Hepatocyte (in vitro differentiated cells): Measurements from ENCODE around the gene ATP8A1. TPM values are rescaled to one million over a fixed set of nuclear protein-coding genes. Genes with fewer than 3 reads are reported as not detected.
A peak's percentile ranks its signal among the peaks of the same experiment; 100 is the strongest.

Experiments
- DNase-seq: peaks from one replicate; pipeline ENCODE4 v3.0.0-alpha.2; 2016; ENCODE audit warnings: low spot score
- H2AFZ ChIP-seq: fragments of 200-600 bp; sonication (generic); 2 replicates; pipeline ENCODE4 v1.6.0; 2016; ENCODE audit warnings: antibody characterized with exemption, mild to moderate bottlenecking
- H3K27ac ChIP-seq: fragments of 200-600 bp; sonication (generic); 2 replicates; pipeline ENCODE4 v1.5.1; 2016; ENCODE audit warnings: mild to moderate bottlenecking
- H3K27me3 ChIP-seq: fragments of 200-600 bp; sonication (generic); 2 replicates; pipeline ENCODE4 v1.6.1; 2016
- H3K36me3 ChIP-seq: fragments of 200-600 bp; sonication (generic); replicated peaks from 2 replicates; pipeline ENCODE4 v1.5.1; 2016; ENCODE audit warnings: low read depth; ENCODE audit not compliant: insufficient read depth
- H3K4me1 ChIP-seq: fragments of 200-600 bp; sonication (generic); 2 replicates; pipeline ENCODE4 v1.5.1; 2016; ENCODE audit warnings: mild to moderate bottlenecking, moderate library complexity; ENCODE audit not compliant: insufficient read depth
- H3K4me2 ChIP-seq: fragments of 200-600 bp; sonication (generic); 2 replicates; pipeline ENCODE4 v1.6.0; 2016
- H3K4me3 ChIP-seq: fragments of 200-600 bp; sonication (generic); 2 replicates; pipeline ENCODE4 v1.5.1; 2016; ENCODE audit warnings: mild to moderate bottlenecking
- H3K79me2 ChIP-seq: fragments of 200-600 bp; sonication (generic); 2 replicates; pipeline ENCODE4 v1.6.0; 2017; ENCODE audit warnings: mild to moderate bottlenecking
- H3K9me2 ChIP-seq: fragments of 200-600 bp; sonication (generic); replicated peaks from 2 replicates; pipeline ENCODE4 v1.6.0; 2017; ENCODE audit warnings: mild to moderate bottlenecking; ENCODE audit not compliant: insufficient read depth
- H3K9me3 ChIP-seq: fragments of 200-600 bp; sonication (generic); 2 replicates; pipeline ENCODE4 v1.5.1; 2016; ENCODE audit warnings: low read depth, mild to moderate bottlenecking
- H4K20me1 ChIP-seq: fragments of 200-600 bp; sonication (generic); 2 replicates; pipeline ENCODE4 v1.6.0; 2016; ENCODE audit warnings: mild to moderate bottlenecking; ENCODE audit not compliant: insufficient read depth, poor library complexity, severe bottlenecking
- CTCF ChIP-seq: fragments of 200-600 bp; sonication (generic); IDR thresholded peaks from 2 replicates; pipeline ENCODE4 v1.5.1; 2016; ENCODE audit warnings: antibody characterized with exemption, mild to moderate bottlenecking; ENCODE audit not compliant: poor library complexity
- EZH2 ChIP-seq: fragments of 200-600 bp; sonication (generic); IDR thresholded peaks from 2 replicates; pipeline ENCODE4 v1.6.1; 2016; ENCODE audit warnings: antibody characterized with exemption, mild to moderate bottlenecking, borderline replicate concordance
- EZH2phosphoT487 ChIP-seq: fragments of 200-600 bp; sonication (generic); IDR thresholded peaks from one replicate; pipeline ENCODE4 v1.6.1; 2018; ENCODE audit warnings: antibody characterized with exemption, mild to moderate bottlenecking, low read depth, moderate library complexity; ENCODE audit not compliant: unreplicated experiment, severe bottlenecking
- WGBS: methylation state at CpG from one replicate; pipeline ENCODE4 v1.1.6; 2016; ENCODE audit warnings: low lambda C conversion rate; ENCODE audit errors: missing lambda C conversion rate; 5-methylcytosine and 5-hydroxymethylcytosine counted together
- polyA plus RNA-seq: library from polyadenylated mRNA; unstranded; fragments of >200 nt; fragmentation: Nextera tagmentation; extraction: Ambion mirVana; gene quantifications from 2 replicates; pipeline ENCODE4 v1.2.1, GENCODE V29; 2016
- total RNA-seq: library from RNA; depleted of rRNA; stranded (reverse); fragments of >200 nt; gene quantifications from 2 replicates; pipeline ENCODE4 v1.2.3, GENCODE V29; 2014

ATP8A1 gene
- total and polyA plus RNA-seq, 2 experiments from 2014 or later: 3.3 to 42.1 TPM

DNA sequence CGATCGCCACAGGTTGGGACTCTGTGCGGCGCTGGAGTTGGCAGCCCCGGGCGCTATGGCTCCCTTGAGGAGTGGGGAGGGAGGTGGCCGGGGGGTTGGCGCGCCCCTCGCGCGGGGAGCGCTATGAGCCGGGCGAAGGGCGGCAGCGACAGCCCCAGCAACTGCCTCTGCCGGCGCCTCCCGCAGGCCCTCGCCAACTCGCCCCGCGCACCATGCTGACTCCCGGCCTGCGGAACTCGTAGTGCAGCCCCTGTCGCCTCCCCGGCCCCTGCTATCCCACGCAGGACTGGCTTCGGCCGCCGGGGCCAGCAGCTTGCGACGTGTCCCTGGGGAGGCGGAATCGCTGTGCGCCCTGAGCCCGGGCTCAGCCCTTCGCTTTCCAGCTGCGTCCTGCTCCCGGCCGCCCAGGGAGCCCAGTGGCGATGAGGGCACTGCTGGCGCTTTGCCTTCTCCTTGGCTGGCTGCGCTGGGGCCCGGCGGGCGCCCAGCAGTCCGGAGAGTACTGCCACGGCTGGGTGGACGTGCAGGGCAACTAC is 259.2 kb downstream of the ATP8A1 start:
- no peak overlapping the region for H3K27ac ChIP-seq
- H3K4me1 ChIP-seq: peaks cover 27% of the 10 kb centered on the region
- peak overlapping the region; percentile 53 for H2AFZ ChIP-seq
- 1% methylated on average over 39 of the region's 52 CpGs for WGBS
- no peaks in the 10 kb centered on the region for H3K36me3 ChIP-seq
- no peaks in the 10 kb centered on the region for H4K20me1 ChIP-seq
- H3K9me3 ChIP-seq: no peaks in the 10 kb centered on the region
- peaks cover 89% of the 10 kb centered on the region for H3K27me3 ChIP-seq
- H3K9me2 ChIP-seq: no peaks in the 10 kb centered on the region
- H3K79me2 ChIP-seq: no peaks in the 10 kb centered on the region
- peak overlapping the region; percentile 98 for H3K4me2 ChIP-seq
- TF ChIP-seq EZH2: peak; percentile 55
- TF ChIP-seq EZH2phosphoT487: no peak
- TF ChIP-seq CTCF: no peak
- DNase-seq: peak; percentile 18
- peak overlapping the region; percentile 39 for H3K4me3 ChIP-seq

DNA sequence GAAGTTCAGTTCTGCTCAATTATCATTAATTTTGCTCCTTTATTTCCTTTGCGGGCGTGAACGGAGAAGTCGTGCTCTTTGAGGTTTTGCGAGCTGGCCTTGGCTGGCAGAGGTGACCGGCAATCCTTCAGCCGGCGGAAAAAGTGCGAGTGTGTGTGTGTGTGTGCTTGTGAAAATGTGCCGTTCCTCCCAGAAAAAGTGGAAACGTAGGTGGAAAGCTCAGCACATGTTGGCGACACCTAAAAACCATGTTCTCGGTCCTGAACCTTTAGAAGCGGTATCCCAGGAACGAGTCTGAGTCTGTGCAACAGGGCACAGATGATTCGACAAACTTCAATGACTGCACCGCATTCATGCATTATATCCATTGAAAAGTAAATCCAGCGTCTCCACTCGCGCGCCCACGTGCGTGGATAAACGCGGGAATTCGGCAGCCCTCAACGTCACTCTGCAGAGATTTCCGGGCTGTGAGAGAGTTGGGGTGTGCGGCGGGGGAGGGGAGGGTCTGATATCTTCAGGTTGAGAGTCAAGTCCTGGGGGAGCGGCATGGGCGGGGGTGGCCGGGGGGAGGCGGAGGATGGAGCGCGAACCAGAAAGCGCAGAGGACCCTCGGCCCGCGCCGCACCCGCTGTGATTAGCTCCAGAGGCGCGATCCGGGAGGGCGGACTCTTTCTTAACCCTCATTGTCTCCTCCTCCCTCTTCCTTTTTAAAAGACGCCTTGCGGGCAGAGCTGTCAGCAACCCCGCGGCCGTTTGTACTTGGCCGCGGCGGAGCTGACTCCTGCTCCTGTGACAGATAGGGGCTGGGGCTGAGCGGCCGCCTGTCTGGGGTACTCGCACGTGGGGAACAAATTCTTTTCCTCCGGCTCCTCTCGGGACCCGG is 259.9 kb downstream of the ATP8A1 start, which contains the start of gene SHISA3:
Gene SHISA3 (plus strand): TSS at position 737 of the 883 bp plus-strand sequence. CDS start 569 bp downstream, outside the sequence.
- Histone ChIP-seq H4K20me1 (no peaks in the 10 kb centered on the region), H3K4me1 (peaks cover 27% of the 10 kb centered on the region), H3K4me3 (peak within 1 kb of the TSS; percentile 39), H3K36me3 (no peaks in the 10 kb centered on the region), H3K27me3 (peaks cover 82% of the 10 kb centered on the region), H3K79me2 (no peaks in the 10 kb centered on the region), H3K9me3 (no peaks in the 10 kb centered on the region), H3K9me2 (no peaks in the 10 kb centered on the region), H2AFZ (peak within 1 kb of the TSS; percentile 53), H3K4me2 (peak within 1 kb of the TSS; percentile 98), H3K27ac (no peak within 1 kb of the TSS)
- TF ChIP-seq EZH2phosphoT487 (no peak), EZH2 (peak; percentile 25), CTCF (no peak)
- 3% methylated on average over 48 of the region's 61 CpGs for WGBS
- peak; percentile 27 for DNase-seq

DNA sequence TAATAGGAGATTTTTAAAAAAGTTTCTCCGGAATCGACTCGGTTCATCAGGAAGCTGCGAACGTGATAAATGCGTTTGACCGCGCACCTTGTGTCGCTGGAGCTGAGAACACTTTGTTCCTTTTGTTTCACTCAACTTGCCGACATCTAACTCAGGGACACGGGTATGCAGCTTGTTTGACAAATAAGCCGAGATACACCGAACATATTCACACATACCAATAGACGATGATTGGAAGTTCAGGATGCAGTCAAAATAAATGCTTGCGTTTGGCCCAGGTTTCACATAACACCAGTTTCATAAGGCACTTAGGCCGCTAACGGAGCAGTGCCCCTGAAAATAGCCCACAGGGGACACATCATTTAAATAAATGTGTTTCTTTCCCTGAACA is 260.5 kb downstream of the ATP8A1 start:
- H4K20me1 ChIP-seq: no peaks in the 10 kb centered on the region
- no peaks in the 10 kb centered on the region for H3K9me3 ChIP-seq
- H3K4me3 ChIP-seq: no peak overlapping the region
- peak overlapping the region; percentile 98 for H3K4me2 ChIP-seq
- no peak for DNase-seq
- WGBS: 11% methylated on average over 17 of the region's 17 CpGs
- H3K27me3 ChIP-seq: peaks cover 76% of the 10 kb centered on the region
- peak overlapping the region; percentile 53 for H2AFZ ChIP-seq
- H3K9me2 ChIP-seq: no peaks in the 10 kb centered on the region
- H3K79me2 ChIP-seq: no peaks in the 10 kb centered on the region
- H3K4me1 ChIP-seq: peaks cover 27% of the 10 kb centered on the region
- no peak for TF ChIP-seq CTCF
- TF ChIP-seq EZH2: peak; percentile 52
- no peak for TF ChIP-seq EZH2phosphoT487
- no peak overlapping the region for H3K27ac ChIP-seq
- no peaks in the 10 kb centered on the region for H3K36me3 ChIP-seq
